Gastrocnemius medialis (tissue), 4 donors: ENCODE measurements around the gene CAMTA1. TPM values are rescaled to one million over a fixed set of nuclear protein-coding genes. Genes with fewer than 3 reads are reported as not detected.

ENCODE experiments used
- ATAC-seq, 2 donors: fragments of 150-250 bp; one replicate each; pipeline ENCODE4 v1.9.1; 2016
- DNase-seq, 2 donors: peaks; one replicate each; pipeline ENCODE4 v3.0.0-alpha.2; 2019
- H3K27ac ChIP-seq, 4 donors: fragments of 200-600 bp; sonication (generic); 1 replicate in 1 of 4; 2 replicates in 3 of 4; pipeline ENCODE4 v1.5.1; 2016 to 2018; ENCODE audit warnings: mild to moderate bottlenecking in 2 of 4, moderate library complexity in 1 of 4
- H3K27me3 ChIP-seq, 3 donors: fragments of 200-600 bp; sonication (generic) in 2 of 3; 1 replicate in 1 of 3; 2 replicates in 2 of 3; pipeline versions ENCODE4 v1.5.1 to v1.6.0; 2016 to 2019; ENCODE audit warnings: mild to moderate bottlenecking in 1 of 3, moderate library complexity in 1 of 3
- H3K36me3 ChIP-seq, 2 donors: fragments of 200-600 bp; sonication (generic) in 1 of 2; one replicate each; pipeline ENCODE4 v1.5.1; 2017 to 2018
- H3K4me1 ChIP-seq, 2 donors: fragments of 200-600 bp; sonication (generic) in 1 of 2; one replicate each; pipeline ENCODE4 v1.5.1; 2016 to 2017; ENCODE audit warnings: mild to moderate bottlenecking in 2 of 2
- H3K4me3 ChIP-seq, 4 donors: fragments of 200-600 bp; sonication (generic) in 3 of 4; 1 replicate in 1 of 4; 2 replicates in 3 of 4; pipeline ENCODE4 v1.5.1; 2016 to 2019; ENCODE audit warnings: mild to moderate bottlenecking in 2 of 4
- H3K9me3 ChIP-seq, 3 donors: fragments of 200-600 bp; sonication (generic) in 2 of 3; 1 replicate in 1 of 3; 2 replicates in 2 of 3; pipeline ENCODE4 v1.5.1; 2016 to 2019
- POLR2A ChIP-seq, 2 donors: fragments of 450-650 bp; IDR thresholded peaks; one replicate each; pipeline ENCODE4 v1.6.1; 2017; ENCODE audit warnings: antibody characterized with exemption in 2 of 2, mild to moderate bottlenecking in 2 of 2, moderate library complexity in 2 of 2
- in situ Hi-C, 4 donors: fragments of 200-750 bp; cut with MboI; loops; one replicate each; pipeline versions ENCODE4 v1.15.0 to v1.8.0; 2017; ENCODE audit warnings: low sequenced_read_pairs in 4 of 4
- intact Hi-C: fragments of 100-400 bp; cut with DNase I; formaldehyde crosslinking; loops from one replicate; pipeline ENCODE4 v1.15.1; 2023; ENCODE audit warnings: low total_unique reads
- total RNA-seq, 4 donors: library from RNA; depleted of rRNA; stranded (reverse); fragments of >200 nt; gene quantifications; one replicate each; pipeline versions ENCODE4 v1.1.0 to v1.2.3, GENCODE V29; 2016
- TF ChIP-seq, protein P1 (sequence below), 5 experiments: fragments of 450-650 bp in 3 of 5; fragments of 200-600 bp in 2 of 5; sonication (generic) in 2 of 5; IDR thresholded peaks in 4 of 5; conservative IDR thresholded peaks in 1 of 5; 1 replicate in 4 of 5; 2 replicates in 1 of 5; pipeline ENCODE4 v1.5.1; 2016 to 2019; ENCODE audit warnings: antibody characterized with exemption in 5 of 5, mild to moderate bottlenecking in 3 of 5, moderate library complexity in 3 of 5

Gene CAMTA1
- total RNA-seq, 4 donors from 2014 or later = 60.5 to 113 (median 70.4) TPM

DNA sequence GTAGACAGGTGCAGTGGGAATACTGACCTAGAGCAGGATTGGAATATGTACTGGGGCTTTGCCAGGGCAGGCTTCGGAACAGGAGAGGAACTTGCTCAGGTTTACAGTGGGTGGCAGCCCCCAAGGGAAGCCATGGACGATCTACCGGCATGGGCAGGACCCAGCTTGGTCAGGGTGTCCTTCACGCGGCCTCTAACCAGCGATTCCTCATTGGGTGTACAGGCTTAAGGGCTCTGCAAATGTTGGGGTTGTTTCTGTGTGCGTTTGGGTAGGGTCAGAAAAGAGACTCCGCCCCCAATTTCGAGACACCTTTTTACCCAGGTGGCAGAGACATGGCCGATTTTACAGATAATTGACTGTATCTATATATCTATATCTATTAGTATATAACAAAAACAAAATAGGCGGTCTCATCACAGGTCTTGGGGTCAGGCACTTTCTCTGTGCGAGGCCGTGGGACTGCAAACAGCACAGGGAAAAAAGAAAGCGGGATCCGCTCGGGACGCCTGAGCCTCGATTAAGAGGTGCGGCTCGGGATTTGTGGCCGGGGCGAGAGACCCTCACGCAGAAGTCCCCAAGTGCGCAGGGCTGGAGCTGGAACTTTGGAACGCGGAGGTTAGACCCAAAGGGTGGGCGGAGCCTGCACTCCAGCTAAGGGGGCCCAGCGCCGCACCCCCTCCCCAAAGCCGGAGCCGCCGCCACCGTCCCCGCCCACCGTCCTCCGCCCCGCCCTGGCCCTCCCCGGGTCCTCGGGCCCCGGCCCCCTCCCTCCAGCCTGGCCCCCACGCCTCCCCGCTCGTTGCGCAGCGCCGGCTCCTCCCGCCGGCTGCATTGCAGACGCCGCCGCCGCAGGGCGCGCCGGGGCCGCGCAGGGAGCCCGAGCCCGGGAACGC lies 918.3 kb downstream of the CAMTA1 start:
- DNase-seq = no peak
- no peak overlapping the region for H3K27ac ChIP-seq
- H3K36me3 ChIP-seq = no peaks in the 10 kb centered on the region
- in situ Hi-C loops (no loop called here), intact Hi-C loops (no loop called here)
- no peaks in the 10 kb centered on the region for H3K4me1 ChIP-seq
- H3K27me3 ChIP-seq = no peaks in the 10 kb centered on the region
- TF ChIP-seq, protein P1, sequence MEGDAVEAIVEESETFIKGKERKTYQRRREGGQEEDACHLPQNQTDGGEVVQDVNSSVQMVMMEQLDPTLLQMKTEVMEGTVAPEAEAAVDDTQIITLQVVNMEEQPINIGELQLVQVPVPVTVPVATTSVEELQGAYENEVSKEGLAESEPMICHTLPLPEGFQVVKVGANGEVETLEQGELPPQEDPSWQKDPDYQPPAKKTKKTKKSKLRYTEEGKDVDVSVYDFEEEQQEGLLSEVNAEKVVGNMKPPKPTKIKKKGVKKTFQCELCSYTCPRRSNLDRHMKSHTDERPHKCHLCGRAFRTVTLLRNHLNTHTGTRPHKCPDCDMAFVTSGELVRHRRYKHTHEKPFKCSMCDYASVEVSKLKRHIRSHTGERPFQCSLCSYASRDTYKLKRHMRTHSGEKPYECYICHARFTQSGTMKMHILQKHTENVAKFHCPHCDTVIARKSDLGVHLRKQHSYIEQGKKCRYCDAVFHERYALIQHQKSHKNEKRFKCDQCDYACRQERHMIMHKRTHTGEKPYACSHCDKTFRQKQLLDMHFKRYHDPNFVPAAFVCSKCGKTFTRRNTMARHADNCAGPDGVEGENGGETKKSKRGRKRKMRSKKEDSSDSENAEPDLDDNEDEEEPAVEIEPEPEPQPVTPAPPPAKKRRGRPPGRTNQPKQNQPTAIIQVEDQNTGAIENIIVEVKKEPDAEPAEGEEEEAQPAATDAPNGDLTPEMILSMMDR (IDR thresholded peaks at IDR 0.05 in 4 of 5, conservative IDR thresholded peaks at IDR 0.05 in 1 of 5) = no peak
- TF ChIP-seq POLR2A (IDR thresholded peaks at IDR 0.05) = no peak
- H3K4me3 ChIP-seq = peak overlapping the region in 2 of 4 donors; percentile 27 to 52
- no peaks in the 10 kb centered on the region for H3K9me3 ChIP-seq
- ATAC-seq = peak; percentile 7 to 8

DNA sequence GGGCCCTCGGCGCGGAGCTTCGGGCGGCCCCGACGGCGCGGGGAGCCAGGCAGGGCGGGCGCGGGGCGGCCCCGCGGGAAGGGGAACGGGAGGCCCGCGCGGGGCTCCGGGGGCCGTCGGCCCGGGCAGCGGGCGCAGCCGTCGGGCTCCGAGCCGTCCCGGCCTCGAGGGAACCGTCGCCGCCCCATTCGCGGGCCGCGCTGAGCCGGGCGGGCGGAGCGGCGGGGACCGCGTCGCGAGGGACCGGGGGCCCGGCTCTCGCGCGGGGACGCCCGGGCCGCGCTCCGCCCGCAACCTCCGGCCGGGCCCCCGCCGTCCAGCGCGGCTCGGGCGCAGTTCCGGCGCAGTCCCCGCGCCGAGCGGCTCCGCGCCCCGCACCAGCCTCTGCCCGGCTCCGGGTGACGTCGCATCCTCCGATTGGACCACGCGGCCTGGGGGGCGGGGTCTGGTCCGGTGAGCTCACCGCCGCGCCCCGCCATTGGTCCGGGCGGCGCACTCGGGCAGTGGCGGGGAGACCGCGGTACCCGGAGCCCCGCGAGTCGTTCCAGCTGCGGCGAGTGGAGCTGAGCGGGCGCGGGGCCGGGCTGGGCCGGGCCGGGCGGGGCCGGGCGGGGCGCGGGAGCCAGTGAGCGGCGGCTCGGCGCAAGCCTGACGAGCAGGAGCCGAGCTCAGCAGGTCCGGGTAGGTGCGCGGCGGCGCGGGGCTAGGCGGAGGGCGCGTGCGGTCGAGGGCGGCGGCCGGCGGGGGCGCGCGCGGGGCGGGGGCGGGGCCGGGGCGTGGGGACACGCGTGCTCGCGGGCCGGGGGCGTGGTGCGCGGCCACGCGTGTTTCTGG lies 919.2 kb downstream of the CAMTA1 start:
- Histone ChIP-seq H3K4me3 (peak overlapping the region; percentile 46 to 56 (median 53)), H3K36me3 (no peaks in the 10 kb centered on the region), H3K27ac (no peak overlapping the region), H3K27me3 (no peaks in the 10 kb centered on the region), H3K4me1 (no peaks in the 10 kb centered on the region), H3K9me3 (no peaks in the 10 kb centered on the region)
- in situ Hi-C loops (no loop called here), intact Hi-C loops (no loop called here)
- peak; percentile 49 to 62 for TF ChIP-seq POLR2A (IDR thresholded peaks at IDR 0.05)
- TF ChIP-seq, protein P1 (IDR thresholded peaks at IDR 0.05 in 4 of 5, conservative IDR thresholded peaks at IDR 0.05 in 1 of 5) = no peak
- DNase-seq (peak; percentile 88 to 90), ATAC-seq (peak; percentile 95 to 96)

DNA sequence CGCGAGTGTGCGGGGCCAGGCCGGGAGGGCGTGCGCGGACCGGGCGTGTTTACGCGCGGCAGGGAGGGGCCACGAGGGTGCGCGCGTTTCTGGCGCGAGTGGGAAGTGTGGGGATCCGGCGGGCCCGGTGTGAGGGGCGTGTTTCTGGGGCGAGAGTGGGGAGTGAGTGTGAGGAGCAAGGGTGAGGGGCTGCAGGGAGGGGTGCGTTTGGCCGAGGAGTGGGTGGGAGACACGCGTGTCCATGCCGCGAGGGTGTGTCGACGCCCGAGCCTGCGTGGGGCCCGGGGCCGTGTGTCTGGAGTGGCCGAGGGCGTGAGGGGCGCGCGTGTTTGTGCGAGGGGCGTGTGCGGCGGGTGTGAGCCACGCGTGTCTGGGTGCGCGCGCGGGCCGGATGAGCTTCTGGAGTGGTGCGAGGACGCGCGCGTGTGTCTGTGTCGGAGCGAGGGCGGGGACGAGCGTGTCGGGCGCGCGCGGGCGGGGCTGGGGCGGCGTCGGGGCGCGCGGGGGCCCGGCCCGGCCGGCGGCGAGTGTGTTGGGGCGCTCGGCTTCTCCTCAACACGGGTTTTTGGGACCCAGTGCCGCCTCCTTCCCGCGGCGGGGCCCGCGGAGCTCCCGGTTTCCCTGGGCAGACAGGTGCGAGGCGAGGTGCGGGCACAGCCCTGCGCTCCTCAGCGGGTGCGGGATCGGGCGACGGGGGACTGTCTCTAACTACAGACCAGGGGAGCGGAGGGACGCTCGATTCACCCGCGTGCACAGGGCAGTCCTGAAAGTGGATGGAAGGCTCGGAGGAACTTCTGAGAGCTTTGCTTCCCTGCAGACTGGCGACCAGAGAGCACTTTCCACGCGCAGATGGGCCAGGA lies 920.0 kb downstream of the CAMTA1 start:
- Histone ChIP-seq H3K36me3 (no peaks in the 10 kb centered on the region), H3K4me1 (no peaks in the 10 kb centered on the region), H3K27ac (peak overlapping the region; percentile 39 to 65 (median 42)), H3K27me3 (no peaks in the 10 kb centered on the region), H3K9me3 (no peaks in the 10 kb centered on the region), H3K4me3 (peak overlapping the region; percentile 52 to 57 (median 55))
- in situ Hi-C loops = no loop called here
- TF ChIP-seq, protein P1 (IDR thresholded peaks at IDR 0.05 in 4 of 5, conservative IDR thresholded peaks at IDR 0.05 in 1 of 5) = no peak
- TF ChIP-seq POLR2A (IDR thresholded peaks at IDR 0.05) = no peak
- ATAC-seq = peak in 1 of 2 donors; percentile 3
- intact Hi-C loops = no loop called here
- no peak for DNase-seq

DNA sequence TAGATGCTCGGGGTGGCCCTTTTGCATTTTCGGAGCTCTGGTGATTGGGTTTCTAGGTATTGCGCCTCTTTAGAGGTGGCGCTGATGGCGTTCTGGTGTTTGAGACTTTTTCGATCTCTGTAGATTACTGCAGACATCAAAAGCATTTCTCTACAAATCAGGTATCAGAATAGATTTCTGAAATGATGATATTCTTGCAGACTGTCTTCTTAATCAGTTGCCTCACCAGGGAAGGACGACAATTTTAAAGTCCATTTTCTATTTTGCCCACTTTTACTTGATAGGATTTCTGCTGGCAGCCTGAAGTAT lies 920.6 kb downstream of the CAMTA1 start:
- TF ChIP-seq POLR2A (IDR thresholded peaks at IDR 0.05) = no peak
- TF ChIP-seq, protein P1 (IDR thresholded peaks at IDR 0.05 in 4 of 5, conservative IDR thresholded peaks at IDR 0.05 in 1 of 5) = no peak
- DNase-seq = no peak
- peak overlapping the region in 3 of 4 donors; percentile 39 to 65 (median 40) for H3K27ac ChIP-seq

More for the DNA sequence above, 920.6 kb downstream of the CAMTA1 start:
- intact Hi-C loops = no loop called here
- no peak for ATAC-seq
- H3K27me3 ChIP-seq = no peaks in the 10 kb centered on the region
- in situ Hi-C loops = no loop called here
- H3K9me3 ChIP-seq = no peaks in the 10 kb centered on the region
- peak overlapping the region; percentile 52 to 57 (median 55) for H3K4me3 ChIP-seq
- no peaks in the 10 kb centered on the region for H3K4me1 ChIP-seq
- H3K36me3 ChIP-seq = no peaks in the 10 kb centered on the region
